G401.6 (cell line): ENCODE data around the gene CLN3.
"Not testable (repeated sequence)": the region's sequence is repeated elsewhere in the genome, so short reads cannot be mapped to it uniquely, and the experiment has no call there.

Experiments
- FAIRE-seq: peaks from 2 replicates; lab custom pipeline; 2012; peaks lifted over from hg19 to GRCh38; lab: Jason Lieb, UNC

Gene CLN3

DNA sequence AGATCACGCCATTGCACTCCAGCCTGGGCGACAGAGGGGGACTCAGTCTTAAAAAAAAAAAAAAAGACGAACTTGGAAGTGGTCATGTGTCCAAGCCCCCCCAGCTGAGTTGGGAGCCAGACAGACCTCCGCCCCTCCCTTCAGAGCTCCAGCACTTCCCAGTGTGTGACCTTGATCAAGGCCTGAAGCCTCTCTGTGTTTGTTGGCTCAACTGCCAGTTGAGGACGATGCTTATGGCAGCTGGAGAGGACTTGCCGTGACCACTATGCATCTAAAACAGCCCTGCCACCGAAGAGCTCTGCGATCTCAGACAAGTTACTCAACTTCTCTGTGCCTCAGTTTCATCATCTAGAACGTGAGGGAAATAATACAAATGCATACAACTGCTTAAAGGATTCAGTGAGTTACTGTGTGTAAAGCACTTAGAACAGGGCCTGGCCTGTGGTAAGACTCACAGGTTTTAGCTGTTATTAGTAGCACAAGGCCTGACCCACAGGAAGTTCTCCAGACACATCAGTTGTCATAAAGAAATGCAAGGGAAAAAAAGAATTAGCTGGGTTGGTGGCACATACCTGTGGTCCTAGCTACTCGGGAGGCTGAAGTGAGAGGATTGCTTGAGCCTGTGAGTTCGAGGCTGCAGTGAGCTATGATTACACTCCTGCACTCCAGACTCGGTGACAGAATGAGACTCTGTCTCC is 21.8 kb upstream of the CLN3 start:
- no peak for FAIRE-seq

DNA sequence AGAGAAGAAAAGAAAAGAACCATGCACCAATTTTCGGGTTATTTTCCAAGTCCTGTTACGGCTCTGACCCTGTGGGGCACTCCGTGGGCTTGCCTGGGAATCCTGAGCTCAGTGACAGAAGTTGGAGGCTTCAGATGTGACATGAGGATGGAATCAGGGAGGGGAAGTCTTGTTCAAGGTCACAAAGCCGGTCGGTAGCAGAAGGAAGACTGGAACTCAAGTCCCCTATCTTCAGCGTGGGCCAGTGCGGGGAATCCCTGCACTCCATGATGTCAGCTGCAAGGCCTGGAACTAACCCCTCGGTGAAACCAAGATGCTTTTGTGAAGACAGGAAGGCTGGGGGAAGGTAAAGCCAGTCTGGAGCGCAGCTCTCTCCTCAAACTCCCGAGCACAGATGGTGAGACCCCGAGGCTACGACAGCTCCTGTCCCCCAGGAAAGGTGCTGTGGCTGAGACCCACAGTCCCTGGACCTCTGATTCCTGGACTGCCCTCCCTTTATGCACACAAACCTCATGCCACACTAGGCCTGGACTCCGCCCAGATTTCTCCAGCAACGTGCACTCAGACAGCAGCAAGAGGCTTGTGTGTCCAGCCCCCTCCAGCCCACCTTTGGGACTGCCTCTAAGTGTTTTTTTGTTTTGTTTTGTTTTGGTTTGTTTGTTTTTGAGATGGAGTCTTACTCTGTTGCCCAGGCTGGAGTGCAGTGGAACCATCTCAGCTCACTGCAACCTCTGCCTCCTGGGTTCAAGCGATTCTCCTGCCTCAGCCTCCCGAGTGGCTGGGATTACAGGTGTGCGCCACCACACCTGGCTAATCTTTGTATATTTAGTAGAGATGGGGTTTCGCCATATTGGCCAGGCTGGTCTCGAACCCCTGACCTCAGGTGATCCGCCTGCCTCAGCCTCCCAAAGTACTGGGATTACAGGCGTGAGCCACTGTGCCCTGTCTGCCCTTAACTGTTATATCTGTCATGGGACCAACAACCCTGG is 20.2 kb upstream of the CLN3 start:
- FAIRE-seq = no peak

DNA sequence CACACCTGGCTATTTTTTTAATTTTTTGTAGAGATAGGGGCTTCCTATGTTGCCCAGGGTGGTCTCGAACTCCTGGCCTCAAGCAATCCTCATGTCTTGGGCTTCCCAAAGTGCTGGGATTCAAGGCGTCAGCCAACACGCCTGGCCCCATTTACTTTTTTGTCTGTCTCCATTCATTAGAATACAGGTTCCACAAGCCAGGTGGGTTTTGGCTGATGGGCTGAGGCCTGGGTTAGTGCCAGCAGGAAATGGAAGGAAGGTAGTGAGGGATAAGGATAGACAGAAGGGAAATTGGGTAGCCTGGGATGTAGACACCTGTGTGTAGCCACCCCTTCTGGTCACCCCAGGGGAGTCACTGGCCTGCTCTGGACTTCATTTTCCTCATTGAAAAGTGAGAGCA is 19.2 kb upstream of the CLN3 start:
- FAIRE-seq = no peak

DNA sequence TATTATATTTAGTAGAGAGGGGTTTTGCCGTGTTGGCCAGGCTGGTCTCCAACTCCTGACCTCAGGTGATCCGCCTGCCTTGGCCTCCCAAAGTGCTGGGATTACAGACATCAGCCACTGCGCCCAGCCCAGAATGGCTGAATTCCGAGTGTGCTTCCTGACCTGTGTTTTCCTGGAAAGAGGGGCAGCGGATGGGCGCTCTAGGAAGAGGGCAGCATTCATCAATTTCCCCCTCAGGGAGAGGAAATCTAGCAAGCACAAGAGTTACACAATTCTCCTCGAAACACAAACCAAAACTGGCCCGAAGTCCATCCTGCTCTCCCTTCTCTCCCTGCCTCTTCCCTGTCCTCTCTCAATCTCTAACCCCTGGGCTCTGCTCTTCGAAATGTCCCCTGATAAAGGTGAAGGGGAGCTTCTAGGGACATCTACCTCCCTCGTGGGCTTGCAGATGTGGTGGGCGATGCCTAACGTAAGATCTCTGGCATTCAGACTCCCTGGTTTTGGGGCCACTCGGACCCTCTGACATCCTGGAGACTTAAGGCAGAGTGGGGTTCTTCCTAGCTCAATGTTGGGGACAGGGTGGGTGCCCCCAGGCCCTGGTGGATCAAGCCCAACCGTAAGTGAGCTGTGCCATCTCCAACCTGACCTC is 13.7 kb upstream of the CLN3 start:
- FAIRE-seq = no peak

DNA sequence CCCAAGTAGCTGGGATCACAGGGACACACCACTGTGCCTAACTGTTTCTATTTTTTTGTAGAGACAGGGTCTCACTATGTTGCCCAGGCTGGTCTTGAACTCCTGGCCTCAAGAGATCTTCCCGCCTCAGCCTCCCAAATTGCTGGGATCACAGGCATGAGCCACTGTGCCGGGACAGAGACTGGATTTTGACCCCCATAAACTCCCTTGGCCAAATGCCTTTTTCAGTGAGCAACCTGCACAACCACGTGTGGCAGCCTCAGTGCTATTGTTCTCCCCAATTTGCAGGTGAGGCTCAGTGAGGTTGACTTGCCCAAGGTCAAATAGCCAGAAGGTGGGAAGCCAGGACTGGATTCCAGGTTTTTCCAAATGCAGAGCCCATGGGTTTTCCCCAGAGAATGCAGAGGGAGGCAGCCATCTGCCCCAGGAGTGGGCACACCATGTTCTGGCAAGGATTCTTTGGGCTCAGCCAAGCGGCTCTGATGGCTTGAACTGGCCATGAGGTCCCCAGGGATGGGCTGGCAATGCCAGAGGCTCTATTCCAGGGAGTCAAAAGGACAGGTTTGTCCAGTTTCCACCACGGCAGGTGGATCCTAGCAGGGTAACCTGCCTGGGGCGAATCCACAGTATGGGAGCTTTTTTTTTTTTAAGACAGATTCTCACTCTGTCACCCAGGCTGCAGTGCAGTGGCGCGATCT is 13.0 kb upstream of the CLN3 start:
- FAIRE-seq = no peak

DNA sequence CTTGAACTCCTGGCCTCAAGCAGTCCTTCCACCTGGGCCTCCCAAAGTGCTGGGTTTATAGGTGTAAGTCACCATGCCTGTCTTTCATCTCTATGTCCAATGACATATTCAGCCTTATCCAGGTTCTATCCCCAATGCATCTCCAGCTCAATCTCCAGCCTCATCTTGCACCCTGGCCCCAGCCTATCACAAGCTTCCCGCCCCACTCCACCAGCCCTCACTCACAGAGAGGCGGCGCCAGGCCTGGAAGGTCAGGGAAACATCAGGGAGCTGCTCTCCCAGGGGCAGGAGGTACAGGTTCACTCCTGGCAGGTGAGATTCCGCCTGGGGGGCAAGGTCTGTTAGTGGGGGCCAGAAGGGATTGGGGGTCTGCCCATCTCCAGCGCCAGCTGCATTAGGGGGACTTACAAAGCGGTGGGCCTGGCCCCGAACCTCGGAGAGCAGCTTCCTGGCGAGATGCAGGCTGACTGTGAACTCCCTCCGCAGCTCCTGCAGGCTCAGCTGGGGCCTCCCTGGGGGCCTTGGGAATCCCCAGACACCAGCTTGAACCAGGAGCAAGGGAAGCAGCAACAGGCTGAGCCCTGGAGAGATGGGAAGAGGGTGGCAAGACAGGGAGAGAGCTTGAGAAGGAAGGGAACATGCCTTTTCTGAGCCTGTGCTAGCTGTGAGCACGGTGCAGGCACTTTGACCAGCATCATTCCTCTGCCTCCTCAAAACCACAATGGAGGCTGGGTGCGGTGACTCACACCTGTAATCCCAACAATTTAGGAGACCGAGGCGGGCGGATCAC is 11.8 kb upstream of the CLN3 start:
- FAIRE-seq = no peak

DNA sequence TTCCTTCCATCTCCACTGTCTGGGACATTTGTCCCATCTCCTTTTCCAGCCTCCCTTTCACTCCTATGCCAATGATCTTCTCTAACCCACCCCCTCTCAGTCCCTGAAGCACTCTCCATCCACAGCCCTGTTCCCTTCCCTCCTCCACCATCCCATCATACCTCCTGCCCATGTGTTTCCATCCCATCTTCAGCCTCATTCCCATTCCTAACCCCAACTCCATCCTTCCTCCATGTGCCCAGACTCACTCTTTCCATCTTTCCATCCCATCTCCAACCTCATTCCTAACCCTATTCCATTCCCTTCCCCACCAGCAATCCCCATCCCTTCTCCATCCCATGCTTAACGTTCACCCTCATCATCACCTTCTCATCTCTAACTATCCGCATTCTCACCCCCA is 10.4 kb upstream of the CLN3 start:
- FAIRE-seq = no peak

DNA sequence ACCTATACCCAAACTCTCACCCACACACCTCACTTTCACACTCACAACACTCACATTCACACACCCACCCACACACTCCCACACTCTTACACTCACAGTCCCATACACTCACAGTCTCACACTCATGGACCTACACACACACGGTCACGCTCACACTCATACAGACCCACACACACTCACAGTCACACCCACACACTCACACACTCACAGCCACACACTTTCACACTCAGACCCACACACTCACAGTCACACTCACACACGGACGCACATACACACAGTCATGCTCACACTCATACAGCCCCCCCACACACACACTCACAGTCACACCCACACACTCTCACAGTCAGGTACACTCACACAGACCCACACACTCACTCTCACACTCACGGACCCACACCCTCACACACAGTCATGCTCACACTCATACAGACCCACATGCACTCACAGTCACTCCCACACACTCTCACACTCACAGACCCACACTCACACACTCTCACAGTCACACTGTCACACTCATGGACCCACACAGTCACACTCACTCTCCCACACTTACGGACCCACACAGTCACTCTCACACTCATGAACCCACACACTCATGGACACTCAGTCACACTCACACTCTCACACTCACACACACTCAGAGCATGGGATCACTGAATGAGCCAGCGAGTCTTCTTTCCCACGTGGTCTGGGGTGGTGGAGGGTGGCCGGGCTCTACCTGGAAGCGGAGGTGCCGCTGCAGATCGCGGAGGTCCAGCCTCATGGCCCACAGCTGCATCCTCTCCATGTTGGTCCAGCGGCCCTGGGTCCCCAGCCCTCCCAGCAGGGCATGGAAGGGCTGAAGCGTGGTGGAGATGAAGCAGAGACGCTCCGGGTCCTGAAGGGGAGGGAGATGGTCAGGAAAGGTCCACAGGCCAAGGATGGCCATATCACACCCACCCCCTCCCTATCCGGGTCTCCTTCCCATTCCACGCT is 9.7 kb upstream of the CLN3 start:
- no peak for FAIRE-seq

DNA sequence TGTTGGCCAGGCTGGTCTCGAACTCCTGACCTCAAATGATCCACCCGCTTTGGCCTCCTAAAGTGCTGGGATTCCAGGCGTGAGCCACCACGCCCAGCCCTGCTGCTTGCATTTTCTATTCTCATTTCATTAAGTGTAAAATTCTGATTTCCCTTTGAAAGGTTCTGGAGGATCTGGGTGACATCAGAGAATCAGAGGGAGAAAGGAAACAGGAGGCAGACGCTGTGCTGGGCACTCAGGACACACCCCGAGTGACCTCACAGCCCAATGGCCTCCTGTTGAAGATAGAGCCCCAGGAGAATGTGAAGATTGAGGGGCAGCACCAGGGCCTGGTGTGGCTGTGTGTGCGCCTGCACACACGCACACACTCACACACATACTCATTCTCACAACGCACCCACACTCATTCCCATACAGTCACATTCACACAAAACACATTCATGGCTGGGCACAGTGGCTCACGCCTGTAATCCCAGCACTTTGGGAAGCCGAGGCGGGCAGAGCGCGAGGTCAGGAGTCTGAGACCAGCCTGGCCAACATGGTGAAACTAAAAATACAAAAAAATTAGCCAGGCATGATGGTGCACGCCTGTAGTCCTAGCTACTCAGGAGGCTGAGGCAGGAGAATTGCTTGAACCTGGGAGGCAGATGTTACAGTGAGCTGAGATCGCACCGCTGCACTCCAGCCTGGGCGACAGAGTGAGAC is 8.8 kb upstream of the CLN3 start:
- not testable (repeated sequence) for FAIRE-seq

DNA sequence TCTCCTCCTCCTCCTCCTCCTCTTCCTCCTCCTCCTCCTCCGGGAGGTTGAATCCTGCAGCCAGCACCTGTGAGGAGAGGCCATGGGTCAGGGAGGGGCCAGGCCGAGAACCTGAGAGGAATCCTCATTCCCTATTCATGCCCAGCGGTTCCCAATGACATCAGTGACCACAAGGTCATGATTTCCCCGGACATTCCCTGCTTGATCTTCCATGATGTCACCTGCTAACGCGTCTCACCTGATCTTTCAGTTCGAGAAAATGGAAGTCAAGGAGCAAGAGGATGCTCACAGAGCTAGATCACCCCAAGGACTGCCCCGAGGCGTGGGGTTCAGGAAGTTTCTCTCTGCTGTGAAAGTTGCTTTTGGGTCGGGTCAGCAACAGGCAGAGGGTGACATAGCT is 8.0 kb upstream of the CLN3 start:
- no peak for FAIRE-seq

DNA sequence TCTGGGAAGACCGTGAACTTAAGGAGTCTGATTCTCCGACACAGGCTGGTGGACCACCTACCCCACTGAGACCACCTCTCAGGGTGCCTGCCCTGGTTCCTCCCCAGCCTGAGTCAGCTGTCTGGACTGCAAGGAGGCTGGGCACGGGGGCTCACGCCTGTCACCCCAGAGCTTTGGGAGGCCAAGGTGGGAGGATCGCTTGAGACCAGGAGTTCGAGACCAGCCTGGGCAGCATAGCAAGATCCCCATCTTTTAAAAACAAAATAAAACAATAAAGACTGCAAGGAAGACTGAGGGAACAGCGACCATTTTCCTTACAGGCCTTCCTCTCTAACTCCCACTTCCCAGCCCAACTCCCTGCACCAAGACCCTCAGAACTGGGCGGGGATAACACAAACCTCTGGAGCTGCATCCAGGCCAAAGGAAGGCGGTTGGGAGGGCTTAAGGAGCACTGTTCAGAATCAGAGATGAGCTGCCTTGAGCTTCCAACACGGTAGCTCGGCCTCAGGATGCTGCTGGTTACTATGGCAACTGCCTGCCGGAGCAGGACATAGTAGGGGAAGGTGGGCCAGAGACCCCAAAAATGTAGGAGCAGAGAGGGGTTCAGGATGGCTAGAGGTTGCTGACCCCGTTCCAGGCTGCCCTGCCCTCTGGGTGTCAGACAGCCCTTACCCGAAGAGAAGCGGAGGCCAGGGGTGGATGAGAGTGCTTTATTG is 7.0 kb upstream of the CLN3 start:
- FAIRE-seq = no peak

DNA sequence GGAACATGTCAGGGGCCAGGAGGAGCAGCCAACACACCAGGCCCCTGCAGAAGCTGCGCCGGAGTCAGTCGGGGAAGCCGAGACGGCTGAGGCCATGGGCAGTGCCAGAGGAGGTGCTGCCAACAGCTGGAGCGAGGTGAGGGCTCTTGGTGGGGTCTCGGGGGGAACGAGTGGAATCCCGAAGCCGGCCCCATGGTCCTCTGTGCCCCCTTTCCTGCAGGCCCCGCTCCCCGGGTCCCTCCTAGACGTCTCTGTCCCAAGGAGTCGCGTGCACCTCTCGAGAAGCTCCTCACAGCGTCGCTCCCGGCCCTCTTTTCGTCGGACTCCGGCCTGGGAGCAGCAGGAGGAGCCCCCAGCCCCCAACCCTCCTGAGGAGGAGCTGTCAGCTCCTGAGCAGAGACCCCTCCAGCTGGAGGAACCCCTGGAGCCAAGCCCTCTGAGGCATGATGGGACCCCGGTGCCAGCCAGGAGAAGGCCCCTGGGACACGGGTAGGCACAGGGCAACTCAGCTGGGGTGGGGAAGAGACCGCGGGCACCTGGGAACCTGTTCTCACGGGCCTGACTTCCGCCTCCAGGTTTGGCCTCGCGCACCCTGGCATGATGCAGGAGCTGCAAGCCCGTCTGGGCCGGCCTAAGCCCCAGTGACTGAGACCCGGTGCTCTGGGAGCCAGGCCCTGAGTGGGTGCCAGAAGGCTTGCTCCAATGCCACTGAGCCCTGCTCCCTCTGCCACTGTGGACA is 6.2 kb upstream of the CLN3 start:
- FAIRE-seq = no peak

DNA sequence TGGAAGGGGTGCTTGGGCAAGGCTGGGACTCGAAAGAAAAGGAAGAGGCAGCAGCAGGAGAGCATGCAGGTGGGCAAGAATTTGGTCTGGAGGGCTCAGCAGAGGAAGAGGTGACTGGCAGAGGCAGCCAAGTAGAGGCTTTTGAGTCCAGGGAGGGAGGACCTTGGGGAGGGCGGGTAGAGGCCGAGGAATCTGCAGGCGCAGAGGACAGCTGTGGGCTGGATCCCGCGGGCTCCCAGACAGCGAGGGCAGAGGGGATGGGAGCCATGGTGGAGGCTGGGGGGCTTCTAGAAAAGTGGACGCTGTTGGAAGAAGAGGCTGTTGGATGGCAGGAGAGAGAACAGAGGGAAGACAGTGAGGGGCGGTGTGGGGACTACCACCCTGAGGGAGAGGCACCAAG is 5.5 kb upstream of the CLN3 start:
- no peak for FAIRE-seq

DNA sequence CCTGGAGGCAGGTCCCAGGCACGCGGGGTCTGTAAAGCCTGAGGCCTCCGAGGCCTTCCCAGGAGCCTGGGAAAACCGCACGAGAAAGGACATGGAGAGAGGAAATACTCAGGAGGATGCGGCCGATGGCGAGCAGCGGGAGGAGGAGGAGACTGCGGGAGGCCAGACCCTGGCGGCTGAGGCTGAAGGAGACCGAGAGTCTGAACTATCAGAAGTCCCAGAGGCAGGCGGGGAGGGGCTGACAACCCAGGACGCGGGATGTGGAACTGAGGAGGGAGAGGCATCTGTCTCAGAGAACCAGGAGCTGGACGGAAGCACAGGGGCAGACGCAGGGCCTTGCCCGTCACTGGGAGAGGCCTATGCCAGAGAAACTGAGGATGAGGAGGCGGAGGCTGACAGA is 5.0 kb upstream of the CLN3 start:
- no peak for FAIRE-seq

DNA sequence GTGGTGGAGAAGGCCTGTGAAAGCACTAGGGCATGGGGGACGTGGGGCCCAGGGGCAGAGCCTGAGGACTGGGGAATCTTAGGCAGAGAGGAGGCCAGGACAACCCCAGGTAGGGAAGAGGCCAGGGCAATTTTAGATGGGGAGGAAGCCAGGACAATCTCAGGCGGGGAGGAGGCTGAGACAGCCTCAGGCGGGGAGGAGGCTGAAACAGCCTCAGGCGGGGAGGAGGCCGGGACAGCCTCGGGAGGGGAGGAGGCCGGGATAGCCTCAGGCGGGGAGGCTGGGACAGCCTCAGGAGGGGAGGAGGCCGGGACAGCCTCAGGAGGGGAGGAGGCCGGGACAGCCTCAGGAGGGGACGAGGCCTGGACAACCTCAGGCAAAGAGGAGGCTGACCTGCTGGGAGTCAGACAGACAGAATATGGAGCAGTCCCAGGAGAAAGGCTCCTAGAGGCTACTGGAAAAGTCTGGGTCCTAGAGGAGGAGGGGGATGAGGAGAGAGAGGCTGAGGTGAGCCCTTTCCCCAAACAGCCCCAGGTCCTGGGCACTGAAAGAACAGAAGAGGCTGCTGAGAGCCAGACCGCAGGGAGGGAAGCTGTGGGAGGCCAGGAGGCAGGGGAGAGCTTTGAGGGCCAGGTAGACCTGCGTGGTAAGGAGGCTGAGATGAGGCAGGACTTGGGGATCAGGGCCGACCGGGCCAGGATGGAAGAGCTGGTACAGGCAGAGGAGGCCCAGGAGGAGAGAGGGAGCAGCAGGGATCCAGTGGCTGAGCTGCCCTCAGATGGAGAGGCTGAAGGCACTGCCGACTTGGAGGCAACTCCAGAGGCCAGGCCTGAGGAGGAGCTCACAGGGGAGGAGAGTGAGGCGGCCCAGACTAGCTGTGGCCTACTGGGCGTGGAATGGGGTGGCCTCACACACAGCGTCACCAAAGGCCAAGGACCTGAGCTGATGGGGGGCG is 4.2 kb upstream of the CLN3 start:
- FAIRE-seq = no peak

DNA sequence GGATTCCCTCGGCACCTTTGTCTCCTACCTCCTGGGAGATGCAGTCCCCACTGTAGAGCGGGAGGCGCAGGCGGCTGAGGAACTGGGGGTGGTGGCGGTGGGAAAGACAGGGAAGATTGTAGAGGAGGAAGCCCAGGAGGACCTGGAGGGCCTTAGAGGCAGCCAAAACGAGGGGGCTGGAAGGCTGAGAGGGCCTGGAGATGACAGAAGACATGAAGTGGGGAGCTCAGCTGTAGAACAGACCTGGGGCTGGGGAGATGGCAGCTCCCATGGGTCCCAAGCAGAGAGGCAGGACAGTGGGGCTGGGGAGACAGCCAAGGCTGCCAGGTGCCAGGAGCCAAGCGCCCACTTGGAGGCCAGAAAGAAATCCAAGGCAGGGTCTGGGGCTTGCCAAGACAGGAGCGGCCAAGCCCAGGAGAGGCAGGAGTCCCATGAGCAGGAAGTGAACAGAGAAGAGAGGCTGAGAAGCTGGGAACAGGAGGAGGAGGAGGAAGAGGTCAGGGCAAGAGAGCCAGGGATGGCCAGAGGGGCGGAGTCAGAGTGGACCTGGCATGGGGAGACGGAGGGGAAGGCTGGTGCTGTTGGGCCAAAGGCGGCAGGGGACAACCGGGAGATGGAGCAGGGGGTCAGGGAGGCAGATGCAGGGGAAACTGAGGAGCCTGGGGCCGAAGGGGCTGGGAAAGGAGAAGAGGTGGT is 3.4 kb upstream of the CLN3 start:
- no peak for FAIRE-seq
